ENCODE data around the gene TTLL13. TPM values are rescaled to one million over a fixed set of nuclear protein-coding genes. Genes with fewer than 3 reads are reported as not detected.

TTLL13 gene
- total RNA-seq = under 0.01 TPM

GRCh38 chr15:90249203-90249863 is at the start of gene TTLL13:
Gene TTLL13, plus strand, starts transcription at chr15:90249556. Its CDS starts 1,075 bp downstream, at chr15:90250631.
- DNase-seq (ENCODE audit: low spot score in 2 of 2) = peak; percentile 69 to 96
- no peak for FAIRE-seq

GRCh38 chr15:90200534-90201129 is 48.7 kb upstream of the TTLL13 start:
- FAIRE-seq (no peak), DNase-seq (ENCODE audit: low spot score in 2 of 2) (no peak)

GRCh38 chr15:90201130-90201943 is 48.0 kb upstream of the TTLL13 start, which contains the start of gene SEMA4B:
Gene SEMA4B, plus strand, starts transcription at chr15:90201330. Its CDS starts 249 bp downstream, at chr15:90201579.
- FAIRE-seq = no peak
- DNase-seq (ENCODE audit: low spot score in 2 of 2) = peak; percentile 89

GRCh38 chr15:90201944-90202375 is 47.4 kb upstream of the TTLL13 start:
- DNase-seq (ENCODE audit: low spot score in 2 of 2) (peak in 1 of 2 donors; percentile 63), FAIRE-seq (no peak)

- FAIRE-seq (no peak), DNase-seq (ENCODE audit: low spot score in 2 of 2) (no peak)
These were observed 46.4 kb upstream of the TTLL13 start for GRCh38 chr15:90202929-90203328.

- DNase-seq (ENCODE audit: low spot score in 2 of 2) (no peak), FAIRE-seq (no peak)
These were observed 45.9 kb upstream of the TTLL13 start for GRCh38 chr15:90203473-90203872.

- FAIRE-seq (no peak), DNase-seq (ENCODE audit: low spot score in 2 of 2) (no peak)
These were observed 45.4 kb upstream of the TTLL13 start for GRCh38 chr15:90203922-90204321.

GRCh38 chr15:90205050-90205848 is 44.1 kb upstream of the TTLL13 start:
- DNase-seq (ENCODE audit: low spot score in 2 of 2) = no peak
- no peak for FAIRE-seq

- no peak for FAIRE-seq
- no peak for DNase-seq (ENCODE audit: low spot score in 2 of 2)
These were observed 43.5 kb upstream of the TTLL13 start for GRCh38 chr15:90205886-90206285.

- DNase-seq (ENCODE audit: low spot score in 2 of 2) (no peak), FAIRE-seq (no peak)
These were observed 42.1 kb upstream of the TTLL13 start for GRCh38 chr15:90207252-90207651.

GRCh38 chr15:90208356-90208755 is 41.0 kb upstream of the TTLL13 start:
- FAIRE-seq (no peak), DNase-seq (ENCODE audit: low spot score in 2 of 2) (no peak)

- FAIRE-seq (no peak), DNase-seq (ENCODE audit: low spot score in 2 of 2) (no peak)
These were observed 39.8 kb upstream of the TTLL13 start for GRCh38 chr15:90209591-90209990.

- FAIRE-seq = no peak
These were observed 38.8 kb upstream of the TTLL13 start for GRCh38 chr15:90210593-90210992.

GRCh38 chr15:90211009-90211408 is 38.3 kb upstream of the TTLL13 start:
- FAIRE-seq (no peak), DNase-seq (ENCODE audit: low spot score in 2 of 2) (no peak)

More at GRCh38 chr15:90210593-90210992, 38.8 kb upstream of the TTLL13 start:
- DNase-seq (ENCODE audit: low spot score in 2 of 2) = no peak

GRCh38 chr15:90211440-90212143 is 37.8 kb upstream of the TTLL13 start:
- no peak for DNase-seq (ENCODE audit: low spot score in 2 of 2)
- no peak for FAIRE-seq

- DNase-seq (ENCODE audit: low spot score in 2 of 2) = no peak
- FAIRE-seq = no peak
These were observed 36.9 kb upstream of the TTLL13 start for GRCh38 chr15:90212221-90213098.

GRCh38 chr15:90213122-90213817 is 36.1 kb upstream of the TTLL13 start:
- DNase-seq (ENCODE audit: low spot score in 2 of 2) (no peak), FAIRE-seq (no peak)

- no peak for DNase-seq (ENCODE audit: low spot score in 2 of 2)
- no peak for FAIRE-seq
These were observed 35.5 kb upstream of the TTLL13 start for GRCh38 chr15:90213818-90214204.

Measured in frontal cortex (tissue), 4 donors.